ENCODE data around the gene FAIM2.

FAIM2 gene

DNA sequence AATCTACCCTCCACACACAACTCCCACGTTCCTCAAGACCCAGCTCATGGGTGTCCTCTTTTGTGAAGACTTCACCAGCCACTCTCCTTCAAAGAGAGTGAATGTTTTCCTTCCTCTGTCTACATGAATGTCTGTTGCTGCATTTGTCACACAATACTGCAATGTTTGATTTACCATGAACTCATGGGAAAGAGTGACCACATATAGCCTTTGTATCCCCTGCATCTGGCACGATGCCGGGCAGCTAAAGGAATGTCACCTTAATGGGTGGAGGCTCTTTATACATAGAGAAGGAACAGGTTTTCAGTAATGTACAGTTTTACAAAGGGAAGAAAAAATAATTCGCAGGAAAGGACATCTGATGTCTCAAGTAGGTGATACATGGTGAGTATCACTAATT, 48.7 kb downstream of the FAIM2 start:
- DNase-seq: no peak

DNA sequence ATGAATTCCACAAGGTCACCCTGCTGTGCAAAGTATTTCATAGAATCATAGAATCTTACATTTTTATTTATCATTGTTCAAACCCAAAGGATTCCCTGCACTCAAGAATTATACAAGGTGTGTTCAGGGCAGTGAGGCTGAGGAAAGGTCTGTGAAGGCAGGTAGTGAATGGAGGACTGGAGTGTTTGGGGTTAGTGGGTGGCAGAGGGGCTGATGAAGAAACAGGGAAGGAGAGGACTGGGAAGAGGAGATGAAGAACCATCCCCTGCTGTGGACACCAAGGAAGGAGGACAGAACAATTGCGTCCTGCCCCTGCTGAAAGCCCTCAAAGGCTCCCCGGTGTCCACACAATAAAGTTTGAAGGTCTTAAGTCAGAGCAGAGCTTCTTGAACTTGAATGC, 50.0 kb downstream of the FAIM2 start:
- no peak for DNase-seq

DNA sequence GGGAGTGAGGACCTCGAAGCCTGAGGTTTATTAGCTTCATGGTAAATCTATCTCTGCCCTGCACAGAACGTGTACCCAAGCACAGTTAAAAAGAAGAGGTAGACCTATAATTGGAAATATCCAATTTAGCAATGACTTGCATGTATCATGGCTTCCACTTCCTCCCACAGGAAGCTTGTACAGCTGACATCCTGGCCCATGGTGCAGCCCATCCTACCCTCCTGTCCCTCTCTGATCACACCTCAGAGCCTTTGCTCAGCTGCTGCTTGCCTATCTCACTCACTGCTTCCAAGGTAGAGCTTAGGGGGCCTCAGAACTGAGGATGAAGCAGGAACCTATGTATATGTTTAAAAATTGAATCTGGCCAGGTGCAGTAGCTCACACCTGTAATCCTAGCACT, 56.5 kb downstream of the FAIM2 start:
- DNase-seq: no peak

DNA sequence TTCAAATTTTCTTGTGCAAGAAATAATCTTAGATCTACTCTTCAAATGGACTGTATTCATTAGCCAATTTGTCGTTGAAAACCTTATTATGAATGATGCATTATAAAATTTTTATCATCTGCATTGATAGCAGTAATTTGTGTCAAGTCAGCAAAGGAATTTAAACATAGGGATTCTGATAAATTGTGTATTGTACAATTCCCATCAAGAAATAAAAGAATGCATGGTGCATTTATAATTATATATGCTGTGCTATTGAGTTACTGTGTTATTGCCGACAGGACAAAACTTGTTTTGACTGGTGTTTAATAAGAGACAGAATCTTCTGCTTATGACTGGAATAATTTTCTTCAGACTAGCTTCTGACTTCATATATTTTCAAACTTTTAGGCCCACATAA, 57.7 kb downstream of the FAIM2 start:
- DNase-seq: no peak

DNA sequence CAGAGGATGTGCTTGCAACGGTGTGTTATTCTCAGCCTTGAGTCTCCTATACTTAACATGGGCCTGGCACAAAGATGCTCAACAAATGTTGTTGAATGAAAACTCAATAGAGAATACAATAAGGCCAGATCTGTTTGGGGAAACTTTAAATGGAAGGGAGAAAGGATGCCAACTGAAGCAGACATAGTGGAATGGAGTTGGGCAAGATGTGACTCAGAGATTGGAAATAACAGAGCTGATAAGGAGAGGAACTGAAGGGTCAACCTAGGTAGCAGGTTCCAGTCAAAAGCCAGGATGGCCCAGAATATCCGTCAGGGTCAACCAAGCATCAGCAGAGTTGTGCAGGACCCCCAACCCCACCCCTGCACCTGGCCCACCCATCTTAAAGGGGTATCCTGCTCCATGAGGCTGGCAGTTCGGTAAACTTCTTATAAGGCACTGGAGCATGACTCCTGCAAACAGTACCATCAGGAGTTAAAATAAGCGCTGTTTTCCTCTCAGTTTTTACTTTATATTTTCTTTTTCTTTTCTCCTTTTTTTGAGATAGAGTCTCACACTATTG, 59.7 kb downstream of the FAIM2 start:
- no peak for DNase-seq

DNA sequence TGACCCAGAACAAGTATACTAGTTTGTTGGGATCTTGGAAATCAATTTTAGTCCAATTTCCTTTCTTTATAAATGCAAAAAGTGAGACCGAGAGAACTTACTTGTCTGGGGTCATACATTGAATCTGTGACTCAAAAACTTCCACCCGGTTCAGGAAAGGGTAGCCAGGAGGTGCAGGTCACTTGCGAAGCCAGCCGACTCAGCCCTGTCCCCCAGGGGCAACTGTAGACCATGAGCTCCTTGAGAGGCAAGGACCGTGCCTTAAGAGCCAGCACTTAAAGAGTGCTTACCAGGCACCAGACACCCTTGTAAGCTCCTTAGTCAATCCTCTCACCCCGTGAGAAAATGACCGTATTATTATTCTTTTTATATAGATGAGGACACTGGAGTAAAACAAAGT, 60.3 kb downstream of the FAIM2 start:
- DNase-seq: no peak

DNA sequence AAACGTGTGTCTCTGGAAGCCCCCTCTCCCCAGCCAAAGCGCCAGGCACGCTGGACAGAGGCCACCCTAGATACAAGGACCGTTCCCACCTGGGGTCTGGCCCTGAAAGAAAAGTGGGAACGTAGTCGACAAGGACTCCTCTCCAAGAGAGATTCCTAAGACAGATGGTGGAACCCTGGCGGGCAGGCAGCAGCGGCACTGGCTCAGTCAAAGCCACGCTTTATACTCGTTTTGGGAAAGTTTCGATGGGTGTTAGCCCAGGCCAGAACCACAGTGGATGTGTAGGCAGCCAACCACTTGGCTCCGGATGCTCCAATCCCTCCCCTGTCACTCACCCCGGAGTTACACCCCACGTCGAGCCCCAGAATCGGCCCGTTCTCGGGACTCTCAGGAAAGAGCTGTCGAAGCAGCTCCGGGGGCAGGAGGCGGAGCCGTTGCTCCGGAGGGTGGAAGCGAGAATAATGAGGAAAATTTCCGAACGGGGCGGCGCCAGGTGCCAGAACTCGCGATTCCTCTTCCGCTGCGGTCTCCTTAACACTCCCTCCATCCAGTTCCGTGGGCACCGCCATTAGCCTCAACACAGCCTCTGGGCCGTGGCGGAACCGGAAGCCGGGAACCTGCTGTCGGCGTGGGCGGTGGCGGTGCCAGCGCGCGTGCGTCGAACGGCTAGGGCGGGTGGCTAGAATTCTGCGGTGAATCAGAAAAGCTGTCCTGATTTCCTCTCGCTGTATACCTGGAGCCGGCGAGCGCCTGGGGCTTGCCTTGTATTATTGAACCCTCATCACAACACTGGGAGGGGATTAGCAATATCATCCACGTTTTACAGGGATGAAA, 61.0 kb downstream of the FAIM2 start, which contains the start of gene BCDIN3D:
Gene BCDIN3D (minus strand): TSS at position 588 of the 834 bp plus-strand sequence. CDS start 19 bp downstream, at position 569.
- DNase-seq: peak; percentile 71

DNA sequence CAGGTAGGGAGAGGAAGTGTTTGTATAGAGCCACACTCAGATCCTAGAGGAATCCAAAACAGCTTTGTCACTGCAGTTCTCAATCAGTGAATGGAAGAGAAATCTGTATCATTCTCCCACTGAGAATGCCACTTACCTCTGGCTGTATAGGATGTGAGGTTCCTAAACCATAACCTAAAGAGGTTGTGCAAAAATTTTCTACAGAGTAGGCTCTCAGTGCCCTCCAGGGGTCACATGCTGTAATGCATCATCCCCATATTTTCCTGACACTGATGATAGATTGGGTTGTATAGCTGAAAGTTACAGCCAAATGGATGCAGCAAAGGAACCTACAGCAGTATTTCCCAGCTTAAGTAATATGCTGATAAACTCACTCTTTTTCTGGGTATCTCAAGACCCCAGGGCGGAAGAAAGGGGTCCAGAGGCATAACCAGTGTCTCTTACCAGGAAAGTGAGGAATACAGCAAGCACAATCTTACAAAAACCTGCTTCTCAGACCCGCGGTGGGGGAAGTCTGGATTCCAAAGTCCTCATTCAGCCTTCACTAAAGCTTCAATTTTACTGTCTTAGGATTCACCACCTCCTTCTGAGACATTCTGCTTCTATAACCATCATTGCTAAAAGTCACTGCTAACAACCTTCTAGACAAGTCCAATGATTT, 64.6 kb downstream of the FAIM2 start:
- DNase-seq: peak; percentile 2

DNA sequence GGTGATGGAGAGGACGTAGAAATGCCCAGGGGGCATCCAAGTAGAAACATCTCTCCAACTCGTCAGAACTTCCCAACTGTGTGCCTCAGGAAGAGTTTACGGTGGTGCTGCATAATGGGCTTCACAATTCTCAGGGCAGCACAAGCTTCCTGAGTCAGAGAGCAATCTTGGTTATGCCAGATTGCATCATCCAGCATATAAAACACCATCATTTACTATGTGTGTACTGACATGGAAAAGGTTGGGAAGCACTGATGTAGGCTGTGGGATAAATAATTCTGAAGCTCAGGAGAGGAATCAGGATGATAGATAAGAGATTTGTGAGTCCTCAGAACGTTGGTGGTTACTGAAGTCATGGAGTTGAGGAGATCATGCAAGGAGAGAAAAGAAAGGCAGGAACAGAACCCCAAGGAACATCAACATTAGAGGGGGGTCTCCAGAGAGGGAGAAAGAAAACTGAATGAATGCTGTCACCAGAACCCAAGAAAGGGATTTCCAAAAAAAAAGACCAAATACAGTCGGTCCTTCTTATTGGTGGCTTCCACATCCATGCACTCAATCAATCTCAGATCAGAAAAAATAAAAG, 70.8 kb downstream of the FAIM2 start:
- DNase-seq: no peak

DNA sequence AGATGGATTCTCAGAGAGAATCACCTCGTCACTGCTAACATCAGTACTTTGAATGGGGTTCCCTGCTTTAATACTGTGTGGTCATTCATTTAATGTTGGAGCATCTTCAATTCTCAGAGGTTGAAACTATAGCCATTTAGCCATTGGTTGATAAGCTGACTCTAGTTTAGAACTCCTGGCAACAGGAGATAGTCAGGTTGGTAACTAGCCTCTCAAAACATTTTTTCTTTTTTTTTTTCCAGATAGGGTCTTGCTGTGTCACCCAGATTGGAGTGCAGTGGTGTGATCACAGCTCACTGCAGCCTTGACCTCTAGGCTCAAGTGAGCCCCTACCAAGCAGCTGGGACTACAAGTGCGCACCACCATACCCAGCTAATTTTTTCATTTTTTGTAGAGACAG, 72.0 kb downstream of the FAIM2 start:
- no peak for DNase-seq

DNA sequence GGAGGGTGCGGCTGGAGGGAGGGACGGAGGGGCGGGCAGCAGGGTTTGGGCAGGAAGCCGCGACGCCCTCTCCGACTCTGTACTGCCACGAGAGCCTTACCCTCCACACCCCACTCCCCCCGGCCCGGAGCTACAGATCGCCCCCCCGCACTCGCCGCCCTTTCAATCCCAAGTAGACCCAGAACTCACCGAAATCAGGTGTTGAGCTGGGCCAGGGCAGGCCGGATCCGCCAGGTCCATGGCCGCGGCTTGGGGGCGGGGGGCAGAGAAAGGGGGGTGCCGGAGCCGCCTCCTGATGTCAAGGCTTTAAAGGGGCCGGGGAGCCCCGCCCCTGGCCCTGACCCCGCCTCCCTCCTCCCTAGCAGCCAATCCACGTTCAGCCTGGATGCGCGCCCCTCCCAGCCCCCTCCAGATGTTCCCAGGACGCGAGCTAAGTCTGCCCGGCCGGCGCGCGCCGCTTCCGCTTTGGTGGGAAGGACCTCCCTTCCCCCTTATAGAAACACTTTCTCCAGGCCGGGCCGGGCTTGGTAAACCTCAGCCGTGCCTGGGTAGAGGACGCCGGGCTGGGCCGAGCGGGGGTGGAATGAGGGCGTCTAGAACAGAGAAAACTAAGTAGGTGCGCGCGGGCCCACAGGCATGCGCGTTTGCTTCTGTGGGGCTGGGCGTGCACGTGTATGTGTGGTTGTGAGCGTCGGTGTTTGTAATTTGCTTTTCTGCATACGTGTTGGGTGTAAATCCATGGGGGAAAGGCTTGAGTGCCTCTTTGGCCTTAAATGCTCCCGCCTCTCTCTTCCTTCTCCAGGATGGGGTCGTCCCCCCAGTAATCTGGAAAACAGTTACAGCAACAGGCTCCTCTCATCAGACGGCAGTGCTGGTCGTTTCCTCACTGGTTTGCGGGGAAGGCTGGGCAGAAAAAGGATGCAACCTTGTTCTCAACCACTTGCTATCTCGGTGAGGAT, 75.3 kb downstream of the FAIM2 start, which contains the start of gene NCKAP5L:
Gene NCKAP5L (minus strand): TSS at position 281 of the 959 bp plus-strand sequence. CDS start 24,369 bp downstream, outside the sequence.
- DNase-seq: peak; percentile 68

DNA sequence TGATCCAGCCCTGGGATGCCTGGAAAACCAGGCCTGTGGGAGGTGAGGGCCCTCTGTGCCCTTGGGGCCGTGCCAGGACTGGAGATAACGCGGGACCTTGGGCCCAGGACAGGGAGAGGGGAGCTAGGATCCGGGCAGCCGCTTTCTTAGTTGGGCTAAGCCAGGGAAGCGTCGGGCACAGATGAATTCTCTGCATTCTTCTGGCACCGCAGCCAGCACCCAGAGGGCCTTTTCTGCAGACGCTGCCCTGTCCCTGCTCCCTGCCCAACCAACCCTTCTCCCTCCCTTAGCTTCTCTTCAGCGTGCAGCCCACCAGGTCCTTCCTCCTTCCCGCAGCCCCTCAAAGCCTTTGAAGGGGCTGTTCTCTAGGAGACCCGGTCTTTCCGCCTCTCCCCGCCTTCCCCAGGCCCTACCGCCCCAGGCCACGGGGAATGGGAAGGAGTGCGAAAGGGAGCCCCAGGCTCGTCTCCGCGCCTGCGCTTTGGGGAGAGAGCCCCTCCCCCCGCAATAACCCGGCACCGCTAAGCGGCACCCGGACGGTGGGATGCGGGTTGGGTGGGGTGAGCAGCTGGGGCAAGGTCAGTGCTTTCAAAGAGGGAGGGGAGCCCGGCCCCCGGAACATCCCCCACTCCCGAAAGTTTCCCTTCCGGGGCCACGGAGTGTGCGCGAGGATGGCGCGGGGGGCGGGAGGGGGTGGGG, 76.2 kb downstream of the FAIM2 start:
- DNase-seq: peak; percentile 13

DNA sequence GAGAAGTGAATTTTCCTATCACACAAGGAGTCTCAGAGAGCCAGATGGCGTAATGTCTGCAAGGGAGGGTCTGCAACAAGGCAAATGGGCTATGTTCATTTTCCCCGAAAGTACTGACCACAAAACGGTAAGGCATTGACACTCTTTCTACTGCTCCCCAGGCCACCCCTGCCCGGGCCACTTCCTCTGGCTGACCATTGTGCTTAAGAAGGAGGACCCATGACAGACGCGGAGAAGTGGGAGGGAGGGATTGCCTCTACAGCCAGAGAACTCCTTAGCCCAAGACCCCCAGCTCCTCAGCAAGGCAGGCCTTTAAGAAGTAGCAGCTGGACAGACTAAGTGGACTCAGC, 76.7 kb downstream of the FAIM2 start:
- DNase-seq: no peak

DNA sequence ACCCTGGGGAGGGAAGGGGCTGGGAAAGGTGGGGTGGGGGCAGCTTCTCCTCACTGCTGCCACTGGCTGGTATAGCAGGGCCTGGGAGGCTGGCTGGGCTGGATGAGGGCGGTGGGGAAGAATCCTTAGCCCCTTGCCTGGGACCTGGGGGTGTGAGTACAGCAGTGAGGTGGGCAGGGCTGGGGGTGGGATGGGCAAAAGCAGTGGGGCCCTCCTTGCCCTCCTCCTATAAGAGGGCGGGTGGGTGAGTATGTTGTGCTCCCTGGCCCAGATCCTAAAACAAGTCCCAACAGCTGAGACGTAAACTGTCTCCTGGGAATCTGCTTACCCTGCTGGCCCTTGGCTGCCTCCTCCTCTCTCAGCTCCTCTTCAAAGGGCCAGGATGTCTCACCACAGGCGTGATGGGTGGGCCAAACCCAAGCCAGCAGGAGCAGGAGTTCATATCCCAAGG, 77.7 kb downstream of the FAIM2 start:
- no peak for DNase-seq

DNA sequence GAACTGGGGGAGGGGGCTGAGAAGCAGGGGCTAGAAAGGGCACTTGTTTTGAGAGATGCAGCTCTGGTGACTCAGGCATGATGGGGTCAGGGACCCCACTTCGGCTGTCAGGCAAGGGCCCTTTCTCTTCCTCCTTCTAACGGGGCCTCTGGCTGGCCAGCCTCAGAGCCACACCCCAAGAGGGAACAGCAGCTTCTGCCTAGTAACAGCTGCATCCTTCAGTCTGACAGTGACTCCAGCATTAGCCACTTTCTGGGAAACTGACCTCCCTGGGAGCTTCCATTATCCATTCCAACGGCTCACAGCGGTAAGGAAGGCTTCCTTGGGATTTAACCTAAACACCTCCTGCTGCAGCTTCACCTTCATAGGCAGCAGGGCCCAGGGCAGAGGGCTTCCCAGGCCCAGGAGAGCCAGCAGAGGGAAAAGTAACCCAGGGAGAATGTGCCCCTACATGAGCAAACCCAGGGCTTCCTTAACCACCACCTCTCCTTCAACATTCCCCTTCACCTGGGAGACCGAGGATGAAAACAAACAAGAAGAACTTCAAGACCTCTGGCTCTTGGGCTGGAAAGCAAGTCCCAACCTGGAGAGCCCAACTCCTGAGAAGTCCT, 78.2 kb downstream of the FAIM2 start:
- no peak for DNase-seq

DNA sequence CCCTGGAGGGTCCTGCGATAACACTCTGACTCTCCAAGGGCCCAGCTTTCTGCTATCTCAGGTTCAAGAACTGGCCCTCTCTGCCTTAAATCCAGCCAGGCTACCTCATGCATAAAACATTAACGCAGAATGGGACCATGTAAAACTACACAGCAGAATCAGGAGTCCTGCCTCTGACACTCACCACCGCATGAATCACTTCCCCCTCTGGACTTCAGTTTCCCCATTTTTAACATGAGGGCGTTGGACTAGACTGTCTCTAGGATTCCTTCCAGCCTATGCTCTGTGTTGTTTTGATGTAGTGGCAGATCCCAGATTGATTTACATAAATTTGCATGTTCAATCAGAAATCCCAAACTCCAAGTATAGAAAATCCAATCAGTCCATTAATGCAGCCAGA, 78.8 kb downstream of the FAIM2 start:
- DNase-seq: no peak

DNA sequence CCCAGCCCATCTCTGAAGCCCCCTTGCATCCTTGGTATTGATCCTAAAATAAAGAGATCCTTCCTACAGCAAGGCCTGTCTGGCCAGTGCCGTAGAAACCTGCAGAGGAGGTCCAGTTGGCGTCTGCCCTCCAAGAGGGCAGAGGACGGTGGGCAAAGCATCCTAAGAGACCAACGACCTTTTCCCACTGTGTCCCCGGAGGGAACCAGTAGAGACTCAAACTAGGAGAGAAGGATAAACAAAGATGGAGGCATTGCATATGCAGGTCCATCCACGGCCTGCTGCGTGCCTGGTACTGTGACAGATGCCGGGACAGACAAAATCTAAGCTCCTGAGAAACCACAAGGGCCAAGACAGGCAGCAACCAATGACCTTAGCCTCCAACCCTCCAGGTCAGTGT, 79.3 kb downstream of the FAIM2 start:
- DNase-seq: no peak

DNA sequence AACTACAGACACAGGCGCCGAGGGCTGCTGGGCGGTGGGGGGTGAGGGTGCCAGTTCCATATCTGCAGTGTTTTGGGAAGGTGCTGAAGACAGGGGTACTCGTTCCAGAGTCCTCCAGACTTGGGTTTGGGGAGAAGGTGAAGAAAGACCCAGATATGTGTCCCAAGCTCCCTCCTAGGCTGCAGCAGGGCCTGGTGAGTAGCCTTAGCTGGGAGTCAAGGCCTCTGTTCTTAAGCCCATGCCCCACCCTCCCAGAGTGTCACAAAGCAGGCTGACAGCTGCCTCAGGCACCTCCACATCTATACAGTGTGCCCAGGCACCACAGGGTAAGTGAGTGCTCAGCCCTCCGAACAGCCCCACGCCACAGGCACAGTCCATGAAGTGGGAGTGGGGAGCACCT, 79.7 kb downstream of the FAIM2 start:
- no peak for DNase-seq

DNA sequence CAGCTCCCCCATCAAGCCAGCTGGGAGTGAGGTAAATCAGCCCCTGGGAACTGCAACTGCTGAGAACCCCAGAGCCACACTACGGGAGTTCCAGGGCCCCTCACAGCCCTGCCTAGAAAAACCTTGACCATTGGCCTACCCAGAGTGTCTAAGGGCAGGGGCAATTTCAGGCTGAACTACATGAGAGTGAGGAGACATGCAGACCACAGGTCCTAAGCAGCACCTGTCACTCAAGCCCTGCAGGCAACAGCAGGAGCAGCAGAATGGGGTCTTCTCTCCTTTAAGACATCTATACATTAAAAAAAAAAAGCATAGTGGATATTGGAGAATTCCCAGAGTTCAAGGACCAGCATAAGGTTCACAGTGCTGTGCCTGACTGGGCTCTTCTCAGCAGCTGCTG, 80.3 kb downstream of the FAIM2 start:
- no peak for DNase-seq

DNA sequence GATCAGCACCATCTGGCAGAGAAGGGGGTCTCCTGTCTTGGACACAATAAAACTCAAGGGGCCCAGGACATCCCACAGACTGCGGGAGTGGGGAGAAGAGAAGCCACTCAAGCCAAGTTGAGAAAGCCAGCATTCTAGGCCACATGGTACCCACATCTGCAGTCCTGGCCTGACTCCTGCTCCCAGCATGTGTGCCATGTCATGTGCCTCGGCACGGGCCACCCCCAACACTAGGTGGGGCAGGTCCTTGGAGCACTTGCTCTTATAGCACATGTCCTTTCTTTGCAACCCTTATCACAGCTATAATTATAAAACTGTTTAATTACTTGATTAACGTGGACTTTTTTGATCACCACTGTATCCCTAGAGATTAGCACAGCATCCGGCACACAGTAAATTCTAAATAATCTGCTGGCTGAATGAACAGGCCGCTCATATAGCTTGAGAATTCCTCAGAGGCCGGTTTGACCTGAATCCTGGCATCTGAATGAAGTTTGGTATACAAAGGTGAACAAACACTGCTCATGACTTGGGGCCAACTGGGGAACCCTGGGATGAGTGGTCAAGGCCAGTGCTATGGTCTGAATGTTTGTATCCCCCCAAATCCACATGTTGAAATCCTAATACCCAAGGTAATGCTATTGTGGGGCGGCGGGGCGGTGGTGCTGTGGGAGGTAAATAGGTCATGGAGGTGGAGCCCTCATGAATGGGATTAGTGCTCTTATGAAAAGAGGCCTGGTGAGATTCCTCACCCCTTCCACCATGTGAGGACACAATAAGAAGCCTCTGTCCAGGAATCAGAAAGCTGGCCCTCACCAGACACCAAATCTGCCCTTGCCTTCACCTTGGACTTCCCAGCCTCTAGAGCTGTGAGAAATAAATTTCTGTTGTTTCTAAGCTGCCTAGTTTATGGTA, 82.1 kb downstream of the FAIM2 start:
- DNase-seq: no peak

Measured in NCI-H345 (cell line).